HG03439 (cell line): ENCODE data around the gene DICER1.
"Not testable (repeated sequence)": the region's sequence is repeated elsewhere in the genome, so short reads cannot be mapped to it uniquely, and the experiment has no call there.

Experiments
- ATAC-seq: cut with Tn5 transposase; IDR thresholded peaks from one replicate; pipeline ENCODE4 v1.9.1; 2021; ENCODE audit warnings: mild to moderate bottlenecking, moderate library complexity; ENCODE audit not compliant: unreplicated experiment

The DICER1 gene

GRCh38 chr14:95151561-95151960, 5.8 kb downstream of the DICER1 start:
- no peak for ATAC-seq

GRCh38 chr14:95150910-95151309, 6.4 kb downstream of the DICER1 start:
- ATAC-seq = no peak

- ATAC-seq = no peak
Observed at GRCh38 chr14:95149441-95149840, 7.9 kb downstream of the DICER1 start.

- ATAC-seq = no peak
Observed at GRCh38 chr14:95147597-95147996, 9.7 kb downstream of the DICER1 start.

GRCh38 chr14:95146079-95146771, 11.1 kb downstream of the DICER1 start:
- ATAC-seq = no peak

- ATAC-seq = no peak
Observed at GRCh38 chr14:95144849-95145248, 12.5 kb downstream of the DICER1 start.

- ATAC-seq = no peak
Observed at GRCh38 chr14:95143808-95144620, 13.3 kb downstream of the DICER1 start.

- ATAC-seq = no peak
Observed at GRCh38 chr14:95142208-95142607, 15.1 kb downstream of the DICER1 start.

GRCh38 chr14:95141684-95142083, 15.6 kb downstream of the DICER1 start:
- ATAC-seq = no peak

- ATAC-seq = no peak
Observed at GRCh38 chr14:95140060-95140858, 17.1 kb downstream of the DICER1 start.

- no peak for ATAC-seq
Observed at GRCh38 chr14:95138876-95139275, 18.5 kb downstream of the DICER1 start.

GRCh38 chr14:95138455-95138854, 18.9 kb downstream of the DICER1 start:
- ATAC-seq = not testable (repeated sequence)

GRCh38 chr14:95137804-95138167, 19.5 kb downstream of the DICER1 start:
- no peak for ATAC-seq

- no peak for ATAC-seq
Observed at GRCh38 chr14:95137164-95137803, 20.0 kb downstream of the DICER1 start.

- ATAC-seq = no peak
Observed at GRCh38 chr14:95136631-95137030, 20.7 kb downstream of the DICER1 start.

- no peak for ATAC-seq
Observed at GRCh38 chr14:95134304-95134933, 22.9 kb downstream of the DICER1 start.

- ATAC-seq = no peak
Observed at GRCh38 chr14:95133282-95133681, 24.0 kb downstream of the DICER1 start.

GRCh38 chr14:95132760-95133159, 24.6 kb downstream of the DICER1 start:
- ATAC-seq = no peak

- ATAC-seq = no peak
Observed at GRCh38 chr14:95130549-95130948, 26.8 kb downstream of the DICER1 start.

- no peak for ATAC-seq
Observed at GRCh38 chr14:95128140-95128539, 29.2 kb downstream of the DICER1 start.

- no peak for ATAC-seq
Observed at GRCh38 chr14:95127531-95127911, 29.8 kb downstream of the DICER1 start.
